MM.1S (cell line): ENCODE data around the gene STX1A.

Experiments
- CTCF ChIP-seq: fragments of 300-600 bp; sonication (generic); IDR thresholded peaks from 2 replicates; pipeline ENCODE4 v1.5.1; 2016; ENCODE audit warnings: antibody characterized with exemption, low read length, mixed read lengths
- EZH2 ChIP-seq: fragments of 300-600 bp; sonication (generic); optimal IDR thresholded peaks from 2 replicates; pipeline ENCODE3; 2017; ENCODE audit warnings: low read depth, mild to moderate bottlenecking, antibody characterized with exemption, low read length, mixed read lengths

GRCh38 chr7:73739387-73739767 lies 19.9 kb upstream of the STX1A start:
- TF ChIP-seq CTCF (no peak), EZH2 (no peak)
